PC-9 (cell line): ENCODE data around the gene TSC1.

ENCODE experiments used
- CTCF ChIP-seq: fragments of 200-600 bp; sonication (generic); conservative IDR thresholded peaks from 2 replicates; pipeline ENCODE4 v1.6.1; 2017; ENCODE audit warnings: mixed run types, antibody characterized with exemption, mild to moderate bottlenecking, moderate library complexity
- EZH2 ChIP-seq: fragments of 200-600 bp; sonication (generic); IDR thresholded peaks from 2 replicates; pipeline ENCODE4 v1.8.0; 2017; ENCODE audit warnings: antibody characterized with exemption, low read depth

- TF ChIP-seq EZH2, result no peak
- TF ChIP-seq CTCF, result no peak
Observed at GRCh38 chr9:132862533-132862932, 81.9 kb downstream of the TSC1 start.
